HG02885 (cell line): ENCODE measurements around the gene FAM81B.

Experiments used
- ATAC-seq: cut with Tn5 transposase; IDR thresholded peaks from one replicate; pipeline ENCODE4 v1.9.1; 2021; ENCODE audit warnings: mild to moderate bottlenecking; ENCODE audit not compliant: unreplicated experiment, poor library complexity

Gene FAM81B

DNA sequence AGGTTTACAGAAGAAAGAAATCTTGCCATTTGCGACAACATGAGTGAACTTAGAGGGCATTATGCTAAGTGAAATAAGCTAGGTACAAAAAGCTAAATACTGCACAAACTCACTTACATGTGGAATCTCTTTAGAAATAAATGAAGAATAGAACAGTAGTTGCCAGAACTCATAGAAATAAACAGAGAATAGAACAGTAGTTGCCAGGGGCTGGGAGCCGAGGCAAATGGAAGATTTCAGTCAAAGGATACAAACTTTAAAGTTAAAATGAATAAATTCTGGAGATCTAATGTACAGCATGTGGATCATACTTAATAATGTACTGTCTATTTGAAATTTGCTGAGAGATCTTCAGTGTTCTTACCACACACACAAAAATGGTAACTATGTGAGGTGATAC, 63.4 kb downstream of the FAM81B start:
- ATAC-seq = no peak

DNA sequence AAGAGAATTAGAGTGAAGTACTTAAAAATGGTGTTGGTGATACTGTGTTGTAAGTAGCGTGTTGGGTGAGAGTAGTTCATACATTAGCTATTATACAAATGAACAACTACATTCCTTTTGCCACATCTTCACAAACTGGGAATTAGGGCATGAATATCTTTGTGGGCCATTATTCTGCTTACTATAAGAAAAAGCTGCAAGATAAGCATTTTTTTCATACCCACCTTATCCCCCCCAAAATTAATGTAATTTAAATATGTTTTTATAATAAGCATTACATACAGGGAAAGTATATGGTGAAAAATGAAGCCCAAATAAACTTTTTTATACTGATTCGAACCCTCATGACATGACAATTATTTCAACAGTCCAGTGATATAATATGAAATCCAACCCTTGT, 69.5 kb downstream of the FAM81B start:
- no peak for ATAC-seq

DNA sequence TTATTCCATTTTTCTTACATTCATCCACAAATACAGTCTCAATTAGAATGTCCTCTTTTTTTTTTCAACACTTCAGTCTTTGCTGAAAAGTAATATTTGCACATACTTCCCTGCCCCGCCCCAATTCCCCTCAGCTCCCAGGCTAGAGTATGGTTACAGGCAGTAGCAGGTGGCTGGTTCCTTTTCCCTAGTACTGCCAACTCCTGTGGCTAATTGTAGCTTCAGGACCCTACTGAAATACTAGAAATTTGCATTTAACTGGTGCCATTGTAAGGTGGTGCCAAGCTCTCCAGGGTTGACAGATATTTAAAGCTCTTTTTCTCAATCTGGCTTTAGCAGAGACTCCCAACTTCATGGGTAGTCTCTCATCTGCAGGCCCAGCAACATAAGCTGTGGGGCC, 80.3 kb downstream of the FAM81B start:
- ATAC-seq = no peak

DNA sequence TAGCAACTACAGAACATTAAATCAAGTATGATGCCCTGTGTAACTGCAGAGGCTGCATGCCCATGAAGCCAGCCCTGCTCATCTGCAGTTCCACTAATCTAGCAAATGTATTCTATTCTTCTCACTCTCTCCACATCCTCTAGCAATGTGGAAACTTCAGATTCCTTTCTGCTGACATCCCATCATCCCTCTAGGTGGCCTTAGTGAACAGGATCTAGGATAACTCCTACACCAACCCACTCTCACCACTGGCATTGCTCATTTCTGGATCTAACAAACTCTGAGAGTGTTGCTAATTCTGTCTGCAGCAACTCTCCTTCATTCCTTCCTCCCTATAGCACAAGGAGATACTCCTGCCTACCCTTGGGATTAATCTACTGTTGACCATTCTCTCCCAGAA, 80.8 kb downstream of the FAM81B start:
- ATAC-seq = no peak

DNA sequence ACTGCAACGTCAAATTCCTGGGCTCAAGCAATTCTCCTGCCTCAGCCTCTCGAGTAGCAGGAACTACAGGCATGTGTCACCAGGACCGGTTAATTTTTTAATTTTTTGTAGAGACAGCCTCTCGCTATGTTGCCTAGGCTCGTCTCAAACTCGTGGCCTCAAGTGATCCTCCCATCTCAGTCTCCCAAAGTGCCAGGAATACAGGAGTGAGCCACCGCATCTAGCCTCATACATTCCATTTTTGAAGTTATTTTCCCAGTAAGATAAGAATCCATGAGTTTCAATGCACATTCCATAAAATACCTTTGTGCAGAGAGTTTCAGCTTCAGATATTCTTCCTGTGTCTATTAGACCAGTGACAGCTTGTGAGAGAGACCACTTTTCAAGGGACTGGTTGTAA, 93.3 kb downstream of the FAM81B start:
- ATAC-seq = no peak

DNA sequence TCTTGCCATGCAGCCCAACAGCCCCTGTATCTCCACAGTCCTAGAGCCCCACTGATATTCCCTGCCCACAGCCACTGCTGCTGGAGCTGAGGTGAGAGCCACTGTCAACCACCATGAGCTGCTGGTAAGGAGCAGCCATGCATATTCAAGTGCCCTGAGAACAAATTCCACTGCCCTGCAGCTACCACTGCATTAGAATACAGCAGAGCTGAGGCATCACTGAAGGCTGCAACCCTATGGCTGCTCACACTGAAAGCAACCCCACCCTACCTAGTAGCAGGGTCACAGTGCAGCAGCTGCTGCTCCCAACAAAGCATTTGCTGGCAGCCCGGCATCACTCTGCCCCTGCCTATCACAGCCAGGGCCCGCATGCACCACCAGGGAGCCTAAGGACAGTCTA, 95.0 kb downstream of the FAM81B start:
- ATAC-seq = no peak

DNA sequence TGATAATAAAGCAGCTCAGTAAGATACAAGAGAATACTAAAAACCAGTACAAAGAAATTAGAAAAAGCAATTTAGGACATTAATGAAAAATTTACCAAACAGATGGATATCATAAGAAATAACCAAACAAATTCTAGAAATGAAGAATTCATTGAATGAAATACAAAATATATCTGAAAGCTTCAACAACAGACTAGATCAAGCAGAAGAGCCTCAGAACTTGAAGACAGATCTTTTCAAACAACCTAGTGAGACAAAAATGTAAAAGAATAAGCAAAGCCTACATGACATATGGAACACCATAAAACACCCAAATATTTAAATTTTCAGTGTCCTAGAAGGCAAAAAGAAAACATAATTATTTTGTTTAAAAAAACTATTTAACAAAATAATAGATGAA, 96.7 kb downstream of the FAM81B start:
- ATAC-seq = no peak
